NCI-H524 treated with DMSO at 0.1 percent for 48 hours (cell line): ENCODE results near the gene SMIM22.

Experiments used
- DNase-seq: peaks from one replicate; lab custom pipeline; 2025; lab: John Stamatoyannopoulos, UW

The SMIM22 gene

GRCh38 chr16:4814542-4815173 is 19.5 kb downstream of the SMIM22 start:
- DNase-seq = no peak

GRCh38 chr16:4820652-4821051 is 25.5 kb downstream of the SMIM22 start:
- no peak for DNase-seq

- no peak for DNase-seq
Observed at GRCh38 chr16:4825196-4825595, 30.0 kb downstream of the SMIM22 start.

- no peak for DNase-seq
Observed at GRCh38 chr16:4826526-4826925, 31.4 kb downstream of the SMIM22 start.

GRCh38 chr16:4826980-4827379 is 31.8 kb downstream of the SMIM22 start:
- DNase-seq = no peak

GRCh38 chr16:4828567-4829321 is 33.6 kb downstream of the SMIM22 start:
- DNase-seq = no peak

GRCh38 chr16:4830408-4830807 is 35.2 kb downstream of the SMIM22 start:
- DNase-seq = no peak

GRCh38 chr16:4831616-4832015 is 36.4 kb downstream of the SMIM22 start:
- DNase-seq = no peak

- no peak for DNase-seq
Observed at GRCh38 chr16:4832698-4833343, 37.7 kb downstream of the SMIM22 start.

GRCh38 chr16:4833584-4833983 is 38.4 kb downstream of the SMIM22 start:
- no peak for DNase-seq

GRCh38 chr16:4836727-4837126 is 41.6 kb downstream of the SMIM22 start:
- no peak for DNase-seq

- no peak for DNase-seq
Observed at GRCh38 chr16:4837733-4838501, 42.7 kb downstream of the SMIM22 start.

GRCh38 chr16:4839942-4840341 is 44.8 kb downstream of the SMIM22 start:
- DNase-seq = no peak

GRCh38 chr16:4840984-4841383 is 45.8 kb downstream of the SMIM22 start:
- no peak for DNase-seq
